Choroid plexus epithelial cell (primary cell): Measurements from ENCODE around the gene KCNJ11.

Experiments
- DNase-seq: peaks from one replicate; pipeline ENCODE4 v3.0.0-alpha.2; 2010; ENCODE audit warnings: low read depth
- H3K4me3 ChIP-seq: 2 replicates; pipeline ENCODE4 v1.5.1; 2011; ENCODE audit warnings: low read depth, mild to moderate bottlenecking, control low read depth, low read length, moderate library complexity
- TF ChIP-seq, protein P1 (sequence below): conservative IDR thresholded peaks from 2 replicates; pipeline ENCODE4 v1.5.1; 2011; ENCODE audit warnings: low read depth, mild to moderate bottlenecking, control low read depth, inconsistent platforms, low read length, moderate library complexity

The KCNJ11 gene

GRCh38 chr11:17403980-17404759 lies 15.7 kb upstream of the KCNJ11 start:
- H3K4me3 ChIP-seq: no peak overlapping the region
- TF ChIP-seq, protein P1, sequence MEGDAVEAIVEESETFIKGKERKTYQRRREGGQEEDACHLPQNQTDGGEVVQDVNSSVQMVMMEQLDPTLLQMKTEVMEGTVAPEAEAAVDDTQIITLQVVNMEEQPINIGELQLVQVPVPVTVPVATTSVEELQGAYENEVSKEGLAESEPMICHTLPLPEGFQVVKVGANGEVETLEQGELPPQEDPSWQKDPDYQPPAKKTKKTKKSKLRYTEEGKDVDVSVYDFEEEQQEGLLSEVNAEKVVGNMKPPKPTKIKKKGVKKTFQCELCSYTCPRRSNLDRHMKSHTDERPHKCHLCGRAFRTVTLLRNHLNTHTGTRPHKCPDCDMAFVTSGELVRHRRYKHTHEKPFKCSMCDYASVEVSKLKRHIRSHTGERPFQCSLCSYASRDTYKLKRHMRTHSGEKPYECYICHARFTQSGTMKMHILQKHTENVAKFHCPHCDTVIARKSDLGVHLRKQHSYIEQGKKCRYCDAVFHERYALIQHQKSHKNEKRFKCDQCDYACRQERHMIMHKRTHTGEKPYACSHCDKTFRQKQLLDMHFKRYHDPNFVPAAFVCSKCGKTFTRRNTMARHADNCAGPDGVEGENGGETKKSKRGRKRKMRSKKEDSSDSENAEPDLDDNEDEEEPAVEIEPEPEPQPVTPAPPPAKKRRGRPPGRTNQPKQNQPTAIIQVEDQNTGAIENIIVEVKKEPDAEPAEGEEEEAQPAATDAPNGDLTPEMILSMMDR: no peak
- no peak for DNase-seq

DNA sequence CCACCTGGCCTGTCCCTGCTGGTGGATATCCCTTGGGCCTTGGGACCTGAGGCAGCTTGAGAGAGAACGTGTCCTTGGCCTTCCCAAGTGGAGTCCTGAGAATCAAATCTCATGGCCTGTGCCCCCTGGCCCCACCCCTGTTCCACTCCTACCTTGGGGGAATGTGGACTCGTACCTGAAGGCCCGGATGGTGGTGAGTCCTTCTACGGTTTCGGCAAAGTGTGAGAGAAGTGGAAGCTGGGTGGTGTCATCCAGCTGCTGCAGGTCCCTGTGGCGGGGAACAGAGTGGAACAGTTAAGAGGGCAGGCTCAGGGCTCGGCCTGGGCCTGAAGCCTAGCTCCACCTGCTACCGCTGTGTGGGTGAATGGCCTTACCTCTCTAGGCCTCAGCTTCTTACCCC lies 14.0 kb upstream of the KCNJ11 start:
- DNase-seq: no peak
- TF ChIP-seq, protein P1: no peak
- no peak overlapping the region for H3K4me3 ChIP-seq

- TF ChIP-seq, protein P1: no peak
Measured at GRCh38 chr11:17401841-17402240, 13.4 kb upstream of the KCNJ11 start.

DNA sequence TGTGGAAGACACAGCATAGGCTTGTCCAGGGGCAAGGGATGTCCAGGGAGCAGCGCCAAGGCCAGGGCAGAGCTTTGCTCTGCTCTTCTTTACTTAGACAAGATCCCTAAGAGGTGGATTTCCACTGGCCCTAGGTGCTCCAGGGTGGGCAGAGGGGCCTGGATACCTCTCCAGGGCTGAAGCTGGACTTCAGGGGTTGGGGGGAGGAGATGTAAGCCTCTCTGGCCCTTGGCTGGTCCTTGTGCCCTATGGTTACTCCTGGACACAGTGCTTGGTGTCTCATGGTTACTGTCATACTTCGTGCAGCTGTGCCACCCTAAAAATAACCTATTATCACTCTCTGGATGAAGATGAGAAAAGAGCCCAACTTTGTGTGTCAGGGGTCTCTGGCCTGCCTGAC lies 12.9 kb upstream of the KCNJ11 start:
- TF ChIP-seq, protein P1: no peak
- no peak overlapping the region for H3K4me3 ChIP-seq
- DNase-seq: no peak

More at GRCh38 chr11:17401841-17402240, 13.4 kb upstream of the KCNJ11 start:
- no peak for DNase-seq
- H3K4me3 ChIP-seq: no peak overlapping the region

DNA sequence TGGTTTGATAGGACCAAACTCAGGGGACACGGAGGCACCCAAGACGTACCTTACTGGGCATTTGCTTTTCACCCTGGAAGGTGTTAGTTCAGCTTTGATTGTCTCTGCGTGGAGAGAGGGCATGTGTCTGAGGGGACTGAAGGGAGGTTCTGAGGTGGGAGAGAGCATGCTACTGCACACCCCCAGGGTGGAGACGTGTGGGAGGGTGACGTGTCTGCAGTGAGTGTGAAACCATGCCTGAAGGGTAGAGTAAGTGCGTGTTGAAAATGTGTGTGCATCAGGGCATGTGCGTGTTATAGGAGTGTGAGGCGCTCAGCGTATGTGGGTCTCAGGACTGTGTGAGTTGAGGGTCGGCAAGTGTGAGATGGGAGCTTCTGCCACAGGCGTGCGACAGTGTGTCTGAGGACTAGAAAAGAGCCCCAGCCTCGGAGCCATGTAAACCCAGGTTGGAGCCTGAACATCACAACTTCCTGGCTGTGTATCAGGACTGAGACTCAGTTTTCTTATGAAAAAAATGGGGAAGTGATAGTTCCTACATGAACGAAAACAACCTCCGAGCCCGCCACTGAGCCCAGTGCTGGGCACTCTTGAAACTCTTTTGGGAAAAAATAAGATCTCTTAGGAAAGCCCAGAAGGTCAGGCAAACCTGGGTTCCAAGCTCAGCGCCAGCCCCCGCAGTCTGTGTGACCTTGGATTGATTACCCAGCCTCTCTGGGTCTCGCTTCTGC lies 11.8 kb upstream of the KCNJ11 start:
- DNase-seq: no peak
- TF ChIP-seq, protein P1: no peak
- no peak overlapping the region for H3K4me3 ChIP-seq

- no peak overlapping the region for H3K4me3 ChIP-seq
- DNase-seq: no peak
- TF ChIP-seq, protein P1: no peak
Measured at GRCh38 chr11:17399236-17399635, 10.8 kb upstream of the KCNJ11 start.
